NK-92 (cell line): ENCODE results near the gene STAT4.

ENCODE experiments used
- DNase-seq: peaks from one replicate; lab custom pipeline; 2025; ENCODE audit not compliant: unreplicated experiment; lab: John Stamatoyannopoulos, UW

Gene STAT4

GRCh38 chr2:191150600-191151330, at the start of gene STAT4:
STAT4 (minus strand) TSS chr2:191150994; CDS start chr2:191148203, 2,791 bp downstream.
- DNase-seq, result peak; percentile 27

GRCh38 chr2:191199929-191200512, 49.2 kb upstream of the STAT4 start:
- no peak for DNase-seq

GRCh38 chr2:191198271-191198670, 47.5 kb upstream of the STAT4 start:
- DNase-seq, result no peak

- DNase-seq, result no peak
Measured at GRCh38 chr2:191197096-191197495, 46.3 kb upstream of the STAT4 start.

GRCh38 chr2:191195021-191195420, 44.2 kb upstream of the STAT4 start:
- DNase-seq, result no peak

GRCh38 chr2:191190861-191191552, 40.2 kb upstream of the STAT4 start:
- DNase-seq, result no peak

- DNase-seq, result no peak
Measured at GRCh38 chr2:191190435-191190834, 39.6 kb upstream of the STAT4 start.

GRCh38 chr2:191189112-191189635, 38.4 kb upstream of the STAT4 start:
- DNase-seq, result no peak

- DNase-seq, result no peak
Measured at GRCh38 chr2:191188550-191189093, 37.8 kb upstream of the STAT4 start.

- DNase-seq, result no peak
Measured at GRCh38 chr2:191187105-191187829, 36.5 kb upstream of the STAT4 start.

GRCh38 chr2:191184457-191184856, 33.7 kb upstream of the STAT4 start:
- DNase-seq, result no peak

- DNase-seq, result no peak
Measured at GRCh38 chr2:191183516-191183915, 32.7 kb upstream of the STAT4 start.

- no peak for DNase-seq
Measured at GRCh38 chr2:191183081-191183480, 32.3 kb upstream of the STAT4 start.

- DNase-seq, result no peak
Measured at GRCh38 chr2:191180713-191181112, 29.9 kb upstream of the STAT4 start.

- DNase-seq, result no peak
Measured at GRCh38 chr2:191180276-191180675, 29.5 kb upstream of the STAT4 start.

- no peak for DNase-seq
Measured at GRCh38 chr2:191178806-191179514, 28.2 kb upstream of the STAT4 start.

- DNase-seq, result no peak
Measured at GRCh38 chr2:191177751-191178736, 27.2 kb upstream of the STAT4 start.

GRCh38 chr2:191176801-191177438, 26.1 kb upstream of the STAT4 start:
- DNase-seq, result no peak

GRCh38 chr2:191176305-191176704, 25.5 kb upstream of the STAT4 start:
- no peak for DNase-seq
